ENCODE measurements around the gene FDPS.

Gene FDPS

DNA sequence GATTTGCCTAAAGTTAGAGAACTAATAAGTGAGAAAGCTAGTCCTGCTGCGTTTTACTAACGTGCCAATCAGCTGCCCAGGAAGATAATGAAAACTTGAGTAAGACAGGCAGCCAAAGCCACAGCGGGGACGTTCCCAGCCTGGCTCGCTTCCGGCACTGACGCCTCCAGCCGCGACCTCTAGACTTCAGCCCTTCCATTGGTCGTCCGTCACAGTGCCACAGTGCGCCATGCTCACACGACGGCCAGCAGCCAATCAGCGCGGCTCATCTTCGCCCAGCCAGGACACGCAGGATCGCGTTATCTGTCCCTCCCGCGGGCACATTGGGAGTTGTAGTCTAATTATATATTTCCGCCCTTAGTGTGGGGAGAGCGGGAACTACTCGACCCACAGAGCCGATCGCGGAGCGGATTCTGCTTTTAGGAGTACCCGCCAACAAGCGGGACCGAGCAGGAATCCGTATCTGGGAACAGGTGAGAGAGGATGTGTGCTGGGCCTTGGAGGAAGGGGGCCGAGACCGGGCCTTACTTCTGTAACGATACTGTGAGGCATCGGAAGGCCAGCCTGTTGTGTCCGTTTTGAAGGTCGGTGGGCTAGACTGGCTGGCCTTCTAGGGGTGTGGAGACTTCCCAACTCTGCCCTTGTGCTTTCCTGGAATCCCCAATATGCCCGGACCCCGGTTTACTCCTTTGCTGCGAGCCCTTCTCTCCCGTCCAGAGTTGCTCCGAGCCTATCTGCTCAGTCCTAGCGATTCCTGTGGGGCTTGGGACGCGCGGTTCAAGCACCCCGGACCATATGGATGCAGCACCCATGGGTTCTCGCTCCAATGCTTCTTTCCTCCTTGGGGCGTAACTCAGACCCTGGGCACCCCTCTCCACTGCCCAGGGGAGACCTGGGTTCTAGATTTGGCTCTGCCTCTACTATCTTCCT is at the start of gene FDPS:
Gene FDPS, plus strand, starts transcription at position 374 of the 930 bp plus-strand sequence. CDS start 924 bp downstream, outside the sequence.
- peak; percentile 95 for DNase-seq

- DNase-seq, result no peak
These were observed 48.4 kb upstream of the FDPS start for GRCh38 chr1:155260276-155260675.

- DNase-seq, result no peak
These were observed 47.2 kb upstream of the FDPS start for GRCh38 chr1:155261493-155261851.

DNA sequence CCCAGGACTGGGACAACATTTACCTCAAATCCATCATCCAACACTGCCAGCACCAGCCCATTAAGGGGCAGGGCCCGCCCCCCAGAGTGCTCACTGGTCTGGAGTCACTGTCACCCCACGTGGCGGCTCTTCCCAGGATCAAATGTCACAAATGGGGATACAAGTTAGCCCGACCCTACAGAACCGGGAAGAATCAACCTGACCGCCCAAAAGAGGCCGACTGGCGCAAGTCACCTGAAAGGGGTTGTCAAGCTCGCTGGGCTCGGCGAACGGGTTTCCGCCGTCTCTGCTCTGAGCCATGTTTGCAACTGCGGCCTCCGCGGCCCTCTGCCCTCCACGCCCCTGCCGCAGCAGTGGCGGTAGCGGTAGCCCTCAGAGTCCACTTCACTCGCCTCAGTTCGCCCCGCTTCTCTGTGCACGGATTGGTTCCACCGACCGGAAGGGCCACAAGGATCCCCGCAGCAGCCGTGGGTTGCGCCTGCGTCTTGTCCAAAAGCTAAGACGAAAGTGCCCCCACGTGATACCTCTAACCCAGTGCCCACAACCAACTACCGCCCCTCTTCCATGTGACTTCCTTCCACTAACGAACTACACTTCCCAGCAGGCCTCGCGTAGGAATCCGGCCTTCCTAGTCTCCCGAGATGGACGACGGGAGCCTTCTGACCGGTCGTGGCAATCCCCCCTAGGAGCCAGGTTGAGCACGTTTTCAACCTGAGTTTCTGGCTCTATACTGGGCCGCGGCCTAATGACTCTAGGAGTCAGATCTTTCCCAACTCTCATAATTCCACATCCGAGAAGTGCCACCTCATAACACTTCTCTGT is 46.6 kb upstream of the FDPS start, which contains the start of gene SCAMP3:
Gene SCAMP3, minus strand, starts transcription at position 509 of the 822 bp plus-strand sequence. Its CDS starts 209 bp downstream, at position 300.
- peak; percentile 81 for DNase-seq

DNA sequence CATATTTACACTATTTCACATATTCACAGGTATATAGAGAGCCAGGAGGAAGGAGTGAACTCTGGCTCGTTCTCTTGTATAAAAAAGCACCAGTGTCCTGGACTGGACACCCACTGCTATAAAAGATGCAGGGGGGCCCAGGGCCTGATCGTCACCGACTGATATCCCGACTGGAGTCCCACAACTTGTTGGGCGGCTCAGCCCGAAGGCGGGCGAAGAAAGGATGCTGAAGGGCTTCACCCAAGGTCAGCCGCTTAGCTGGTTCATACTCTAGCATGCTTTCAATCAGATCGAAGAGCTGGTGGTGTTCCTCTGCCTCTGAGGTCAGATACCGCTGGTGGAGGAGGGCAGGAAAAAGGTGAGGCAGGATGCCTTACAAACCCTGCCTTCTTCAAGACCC is 45.6 kb upstream of the FDPS start:
- DNase-seq, result no peak

- no peak for DNase-seq
These were observed 42.1 kb upstream of the FDPS start for GRCh38 chr1:155266553-155266952.

DNA sequence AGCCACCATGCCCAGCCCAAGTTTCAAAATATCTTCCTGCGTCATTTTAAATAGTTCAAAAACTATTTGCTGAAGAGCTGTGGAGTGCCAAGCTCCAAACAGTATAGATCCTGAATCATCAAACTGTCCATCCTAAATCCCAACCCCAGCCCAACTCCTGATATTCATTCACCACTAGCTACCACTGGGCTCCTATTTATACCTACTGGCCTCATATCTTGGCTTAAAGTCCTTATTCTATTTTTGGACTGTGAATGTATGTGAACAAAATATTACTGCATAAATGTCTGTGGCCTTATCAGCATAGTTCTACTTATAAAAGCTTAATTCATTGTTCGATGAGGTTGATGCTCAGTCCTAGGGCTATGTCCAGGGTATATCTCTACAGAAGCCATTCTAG is 41.3 kb upstream of the FDPS start:
- DNase-seq, result no peak

DNA sequence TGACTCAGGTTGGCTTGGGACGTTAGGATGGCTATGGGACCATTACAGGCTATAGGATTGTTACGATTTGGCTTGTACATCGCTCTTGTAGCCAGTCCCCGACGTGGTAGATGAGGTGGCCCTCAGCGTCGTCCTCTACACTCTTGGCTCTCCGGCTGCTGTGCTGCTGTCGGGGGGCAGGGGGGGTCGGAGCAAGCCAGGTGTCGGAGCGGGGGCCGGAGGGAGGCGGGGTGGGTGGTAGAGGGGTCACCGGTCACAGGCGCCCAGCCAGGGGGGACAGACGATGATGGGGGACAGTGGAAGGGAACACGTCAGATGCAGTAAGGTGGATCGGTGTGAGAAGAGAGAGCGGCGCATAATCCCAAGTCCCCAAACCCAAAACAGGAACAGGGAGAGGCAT is 40.0 kb upstream of the FDPS start:
- no peak for DNase-seq

DNA sequence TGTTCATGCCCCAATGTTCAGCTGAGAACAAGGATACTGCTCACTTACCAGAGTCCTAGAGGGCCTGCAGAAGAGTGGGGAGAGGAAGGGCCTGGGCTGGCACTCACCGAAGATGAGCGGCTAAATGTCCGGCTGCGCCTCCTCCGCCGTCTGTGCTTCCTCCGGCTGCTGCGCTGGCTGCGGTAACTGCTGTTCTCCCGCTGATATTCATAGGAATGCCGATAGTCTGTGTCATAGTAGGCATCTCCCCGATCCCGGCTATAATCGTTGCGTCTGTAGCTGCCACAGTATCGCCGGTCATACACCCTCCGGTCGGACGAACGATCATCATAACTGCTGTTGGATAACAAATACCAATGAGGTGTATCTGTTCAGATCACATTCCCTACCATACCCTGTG is 39.3 kb upstream of the FDPS start:
- no peak for DNase-seq

GRCh38 chr1:155272466-155273342 is 36.0 kb upstream of the FDPS start:
- DNase-seq, result no peak

DNA sequence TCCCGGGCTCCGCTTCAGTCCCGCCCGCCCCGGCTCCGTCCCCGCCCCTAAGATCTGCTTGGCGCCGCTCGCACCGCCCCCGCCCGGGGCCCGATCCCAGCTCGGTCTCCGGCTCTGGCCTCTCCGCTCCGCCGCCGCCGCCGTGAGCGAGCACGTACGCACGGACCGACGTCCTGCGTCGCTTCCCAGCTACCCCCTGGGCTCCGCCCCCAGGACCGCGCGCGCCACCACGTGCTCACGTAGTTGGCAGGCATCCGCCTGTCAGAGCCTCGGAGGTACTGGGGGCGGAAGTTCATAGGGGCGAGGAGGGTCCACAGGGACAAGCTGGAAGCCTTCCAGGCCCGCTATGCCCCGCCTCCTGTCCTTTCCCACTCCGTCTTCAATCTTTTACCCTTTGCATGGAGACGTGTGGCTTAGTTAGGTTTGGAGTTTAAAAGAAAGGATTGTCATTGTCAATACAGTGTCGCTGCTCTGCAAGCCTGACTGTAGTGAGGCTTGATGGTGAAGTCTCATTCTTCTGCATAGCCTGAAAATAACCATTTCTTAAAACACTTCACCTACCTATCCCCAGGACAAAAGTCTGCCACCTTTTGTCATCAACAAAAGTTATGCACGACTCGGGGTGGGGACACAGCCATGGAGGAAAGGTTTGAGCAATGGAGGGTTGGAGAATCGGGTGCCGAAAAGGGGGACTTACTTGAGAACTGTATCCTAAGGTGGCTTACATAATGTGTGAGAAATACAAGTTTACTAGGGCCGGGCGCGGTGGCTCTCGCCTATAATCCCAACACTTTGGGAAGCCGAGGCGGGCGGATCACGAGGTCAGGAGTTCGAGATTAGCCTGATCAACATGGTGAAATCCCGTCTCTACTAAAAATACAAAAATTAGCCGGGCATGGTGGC is 35.1 kb upstream of the FDPS start, which contains the start of gene CLK2:
Gene CLK2, minus strand, starts transcription at position 162 of the 903 bp plus-strand sequence. CDS start 2,527 bp downstream, outside the sequence.
- DNase-seq, result peak; percentile 98

DNA sequence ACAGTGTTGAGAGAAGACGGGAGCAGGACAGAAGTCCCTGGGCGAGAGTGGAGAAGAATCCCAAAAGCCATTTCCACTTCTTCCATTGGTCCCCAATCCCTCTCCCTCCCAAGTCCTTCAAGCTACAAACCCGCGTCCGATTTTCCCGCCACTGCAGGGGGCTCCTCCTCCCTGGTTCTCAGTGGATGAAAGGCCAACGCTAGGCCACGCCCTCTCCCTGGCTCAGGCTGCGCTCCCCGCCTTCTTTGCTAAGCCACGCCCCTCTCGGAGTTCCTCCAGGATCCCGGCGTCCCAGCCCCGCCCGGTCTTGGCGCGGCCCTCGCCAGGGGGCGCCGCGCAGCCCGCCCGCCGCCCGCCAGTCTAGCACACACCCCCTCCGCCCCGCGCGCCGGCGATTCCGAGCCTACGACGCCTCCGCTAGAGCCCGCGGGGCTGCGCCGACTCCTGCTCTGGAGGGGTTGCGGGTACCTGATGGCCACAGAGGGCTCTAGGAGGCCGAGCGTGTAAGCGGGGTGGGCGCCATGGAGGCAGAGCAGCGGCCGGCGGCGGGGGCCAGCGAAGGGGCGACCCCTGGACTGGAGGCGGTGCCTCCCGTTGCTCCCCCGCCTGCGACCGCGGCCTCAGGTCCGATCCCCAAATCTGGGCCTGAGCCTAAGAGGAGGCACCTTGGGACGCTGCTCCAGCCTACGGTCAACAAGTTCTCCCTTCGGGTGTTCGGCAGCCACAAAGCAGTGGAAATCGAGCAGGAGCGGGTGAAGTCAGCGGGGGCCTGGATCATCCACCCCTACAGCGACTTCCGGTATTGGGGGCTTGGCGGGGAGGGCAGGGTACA is 31.4 kb upstream of the FDPS start, which contains the start of gene HCN3:
Gene HCN3, plus strand, starts transcription at position 394 of the 832 bp plus-strand sequence. Its CDS starts 128 bp downstream, at position 522.
- DNase-seq, result peak; percentile 95

GRCh38 chr1:155277902-155278688 is 30.6 kb upstream of the FDPS start:
- DNase-seq, result peak; percentile 81

DNA sequence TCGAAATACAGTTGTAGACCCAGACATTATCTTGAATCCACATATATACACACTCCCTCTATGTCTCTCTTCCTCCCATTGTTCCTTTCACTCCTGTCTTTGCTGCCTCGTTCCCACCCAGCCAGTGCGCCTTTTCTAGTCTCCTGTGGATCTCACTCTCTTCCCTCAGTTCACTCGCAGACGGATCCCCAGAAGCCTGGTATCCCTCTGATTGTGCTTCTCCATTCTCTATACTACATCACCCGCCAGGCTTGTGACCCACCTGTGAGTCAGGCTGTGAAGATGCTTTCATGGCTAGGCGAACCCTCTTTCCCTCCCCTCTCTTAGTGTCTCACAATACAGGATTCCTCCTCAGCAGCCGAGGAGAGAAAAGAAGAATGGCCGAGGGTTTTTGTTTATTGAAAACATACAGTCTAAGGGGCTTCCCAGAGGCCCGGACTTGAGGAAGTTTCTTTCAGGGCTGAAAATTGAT is 29.9 kb upstream of the FDPS start:
- DNase-seq, result no peak

DNA sequence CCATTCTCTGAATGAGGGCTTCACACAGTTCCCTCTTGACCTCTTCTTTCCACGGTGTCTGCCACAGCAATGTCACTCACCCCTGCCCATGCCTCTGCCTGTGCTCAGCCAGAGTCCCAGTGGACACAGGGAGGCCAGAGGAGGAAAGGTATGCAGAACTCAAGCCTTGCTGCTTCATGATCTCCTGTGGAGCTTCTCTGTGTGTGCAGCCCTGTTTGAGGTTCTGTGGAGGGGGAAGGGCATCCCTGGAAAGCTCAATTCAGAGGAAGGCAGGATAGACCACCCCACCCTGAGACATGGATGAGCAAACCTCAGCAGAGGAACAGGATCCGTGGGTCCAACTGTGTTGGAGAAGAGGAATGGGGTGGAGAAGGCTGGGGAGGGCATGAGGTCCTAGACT is 29.4 kb upstream of the FDPS start:
- DNase-seq, result no peak

DNA sequence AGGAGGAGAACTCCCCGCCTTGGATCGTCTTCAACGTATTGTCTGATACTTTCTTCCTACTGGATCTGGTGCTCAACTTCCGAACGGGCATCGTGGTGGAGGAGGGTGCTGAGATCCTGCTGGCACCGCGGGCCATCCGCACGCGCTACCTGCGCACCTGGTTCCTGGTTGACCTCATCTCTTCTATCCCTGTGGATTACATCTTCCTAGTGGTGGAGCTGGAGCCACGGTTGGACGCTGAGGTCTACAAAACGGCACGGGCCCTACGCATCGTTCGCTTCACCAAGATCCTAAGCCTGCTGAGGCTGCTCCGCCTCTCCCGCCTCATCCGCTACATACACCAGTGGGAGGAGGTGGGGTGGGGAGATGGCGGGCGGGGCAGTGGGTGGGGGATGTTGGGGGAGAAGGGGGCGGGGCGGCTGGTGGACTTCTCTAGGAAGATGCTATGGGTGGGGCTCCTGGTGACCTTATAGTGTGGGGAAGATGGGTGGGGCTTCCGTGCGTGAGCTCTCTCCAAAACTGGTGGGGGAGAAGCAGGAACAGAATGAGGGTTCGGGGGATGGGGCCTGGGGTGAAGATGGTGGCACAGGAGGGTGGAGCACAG is 26.1 kb upstream of the FDPS start:
- no peak for DNase-seq

GRCh38 chr1:155284476-155284875 is 24.2 kb upstream of the FDPS start:
- no peak for DNase-seq

DNA sequence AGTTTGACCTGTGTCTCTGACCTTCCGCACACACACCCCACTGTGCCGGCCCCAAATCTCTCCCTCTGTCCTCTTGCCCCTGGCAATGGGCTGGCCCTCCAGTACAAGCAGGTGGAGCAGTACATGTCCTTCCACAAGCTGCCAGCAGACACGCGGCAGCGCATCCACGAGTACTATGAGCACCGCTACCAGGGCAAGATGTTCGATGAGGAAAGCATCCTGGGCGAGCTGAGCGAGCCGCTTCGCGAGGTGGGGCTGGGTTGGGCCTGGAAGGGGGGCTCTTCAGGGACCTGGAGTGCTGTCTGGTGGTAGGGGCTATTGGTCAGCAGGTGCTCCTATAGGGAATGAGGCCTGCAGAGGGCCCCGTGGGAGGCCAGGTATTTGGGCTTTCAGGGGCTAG is 23.6 kb upstream of the FDPS start:
- DNase-seq, result no peak

GRCh38 chr1:155285631-155286044 is 23.0 kb upstream of the FDPS start:
- DNase-seq, result no peak
